ENCODE measurements around the gene ADI1. TPM values are rescaled to one million over a fixed set of nuclear protein-coding genes. Genes with fewer than 3 reads are reported as not detected.

The ADI1 gene
- total and polyA plus RNA-seq, 2 of the 8 experiments (the other 6 are each of a cell fraction or from before 2014, with no cell fraction given): 12.2 to 40.2 TPM

- Histone ChIP-seq H3K4me2 (ENCODE audit: insufficient read depth in 1 of 2, low read depth in 2 of 2, low read length in 2 of 2) (no peak overlapping the region), H2AFZ (ENCODE audit: low read length) (no peak overlapping the region), H2BK120ac (replicated peaks; ENCODE audit: low read depth, low read length) (no peak overlapping the region), H2BK5ac (ENCODE audit: low read depth, low read length) (no peak overlapping the region), H2AK5ac (ENCODE audit: low read depth, low read length) (no peak overlapping the region), H3K23me2 (ENCODE audit: low read depth, low read length) (no peaks in the 10 kb centered on the region; the same call in 1 of the 2 replicates), H4K5ac (ENCODE audit: insufficient read length, low read depth, low read length) (no peak overlapping the region), H4K20me1 (replicated peaks in 1 of 2; ENCODE audit: control insufficient read depth in 1 of 2, insufficient read depth in 2 of 2, low read length in 2 of 2) (peaks cover 0 to 10% of the 10 kb centered on the region in 2 experiments), H4K91ac (replicated peaks; ENCODE audit: insufficient read length, low read length) (no peak overlapping the region), H3K9ac (replicated peaks in 1 of 4; ENCODE audit: extremely low read depth in 1 of 4, low read depth in 3 of 4, low read length in 3 of 4) (no peak overlapping the region), H3K4me1 (replicated peaks in 1 of 4; ENCODE audit: control insufficient read depth in 3 of 4, insufficient read depth in 4 of 4, low read length in 3 of 4) (no peaks in the 10 kb centered on the region), H3K23ac (ENCODE audit: insufficient read length) (no peak overlapping the region), H2BK20ac (ENCODE audit: low read length) (no peak overlapping the region), H3K36me3 (ENCODE audit: control insufficient read depth in 2 of 4, insufficient read depth in 4 of 4, low read length in 3 of 4) (peaks cover 52 to 95% (median 82%) of the 10 kb centered on the region in 4 experiments), H2BK15ac (ENCODE audit: low read length) (no peak overlapping the region), H3K9me3 (ENCODE audit: insufficient read depth in 2 of 2, low read depth in 1 of 2, low read length in 1 of 2) (no peaks in the 10 kb centered on the region), H3K4me3 (ENCODE audit: extremely low read depth in 1 of 4, insufficient read depth in 2 of 4, low read depth in 3 of 4, low read length in 4 of 4) (no peak overlapping the region), H3K79me1 (ENCODE audit: low read depth, low read length) (peaks cover 4% of the 10 kb centered on the region; the same call in 1 of the 2 replicates), H3K4ac (replicated peaks; ENCODE audit: insufficient read length, low read depth, low read length) (no peak overlapping the region), H4K8ac (ENCODE audit: extremely low read depth, insufficient read depth, low read length) (no peak overlapping the region), H3K14ac (ENCODE audit: insufficient read length) (no peak overlapping the region), H3K56ac (replicated peaks; ENCODE audit: insufficient read length, low read depth, low read length) (no peak overlapping the region), H2BK12ac (ENCODE audit: low read depth, low read length) (no peak overlapping the region), H3K79me2 (ENCODE audit: control insufficient read depth in 1 of 2, insufficient read depth in 2 of 2, low read length in 2 of 2) (peaks cover 0 to 6% of the 10 kb centered on the region in 2 experiments; a peak in 1 of 4 replicates), H3K18ac (ENCODE audit: extremely low read depth, low read length) (no peak overlapping the region), H3K27me3 (replicated peaks in 1 of 4; ENCODE audit: control insufficient read depth in 3 of 4, extremely low read depth in 1 of 4, insufficient read depth in 3 of 4, low read length in 3 of 4) (no peaks in the 10 kb centered on the region), H3K27ac (ENCODE audit: low read depth, low read length) (no peak overlapping the region)
- ChIA-PET POLR2A (ENCODE audit: partially characterized antibody) (interaction anchor here (0.9 to 1.7 kb wide), 2 partner anchors 10 to 40 kb away, joined by 3 to 12 read pairs; partner anchors contain the start of gene RNASEH1), CTCF (ENCODE audit: partially characterized antibody) (interaction anchor here (1.0 to 1.2 kb wide), 2 partner anchors 11 kb away, joined by 3 to 4 read pairs; no protein-coding TSS in a partner anchor)
- no peak for FAIRE-seq
- WGBS, 2 experiments (ENCODE audit: extremely low coverage in 1 of 2, insufficient coverage in 1 of 2, insufficient read length in 1 of 2, insufficient replicate concordance in 2 of 2, low coverage in 1 of 2, low lambda C conversion rate in 2 of 2, missing lambda C conversion rate in 1 of 2): 91% methylated on average over 2 of the region's 2 CpGs; no CpG with 5 or more reads in 1 of the 2 experiments
- DNase-seq (ENCODE audit: low read depth in 1 of 2, low spot score in 2 of 2): no peak
- TF ChIP-seq NRF1 (IDR thresholded peaks at IDR 0.05; ENCODE audit: low read depth, low read length) (no peak), SUZ12 (IDR thresholded peaks at IDR 0.05; ENCODE audit: low read length) (no peak), ZNF274 (IDR thresholded peaks at IDR 0.05; ENCODE audit: borderline replicate concordance, extremely low read depth, low read length) (no peak), CREB1 (IDR thresholded peaks at IDR 0.05) (no peak), BCL11A (IDR thresholded peaks at IDR 0.05; ENCODE audit: low read depth in 2 of 2, low read length in 2 of 2) (no peak), KDM5A (IDR thresholded peaks at IDR 0.05; ENCODE audit: low read length) (no peak), POU5F1 (IDR thresholded peaks at IDR 0.05; ENCODE audit: low read depth, low read length) (no peak), TAF1 (IDR thresholded peaks at IDR 0.05; ENCODE audit: low read depth, low read length) (no peak), RNF2 (IDR thresholded peaks at IDR 0.05; ENCODE audit: borderline replicate concordance, low read depth, low read length, missing control alignments, poor library complexity, severe bottlenecking) (no peak), CTBP2 (IDR thresholded peaks at IDR 0.05; ENCODE audit: borderline replicate concordance, insufficient read depth, insufficient read length, low read length) (no peak), BRCA1 (IDR thresholded peaks at IDR 0.05; ENCODE audit: low read depth, low read length) (no peak), TAF7 (optimal IDR thresholded peaks at IDR 0.05; ENCODE audit: borderline replicate concordance, low read depth, low read length) (no peak), GTF2F1 (IDR thresholded peaks at IDR 0.05; ENCODE audit: borderline replicate concordance, low read depth, low read length) (no peak), KDM4A (IDR thresholded peaks at IDR 0.05; ENCODE audit: low read depth, low read length, severe bottlenecking) (no peak)
Measured at GRCh38 chr2:3547915-3548314, 28.6 kb upstream of the ADI1 start.

All from H1 (cell line).